ENCODE measurements around the gene C1QTNF5.
"Not testable (repeated sequence)": the region's sequence is repeated elsewhere in the genome, so short reads cannot be mapped to it uniquely, and the experiment has no call there.

Gene C1QTNF5, protein sequence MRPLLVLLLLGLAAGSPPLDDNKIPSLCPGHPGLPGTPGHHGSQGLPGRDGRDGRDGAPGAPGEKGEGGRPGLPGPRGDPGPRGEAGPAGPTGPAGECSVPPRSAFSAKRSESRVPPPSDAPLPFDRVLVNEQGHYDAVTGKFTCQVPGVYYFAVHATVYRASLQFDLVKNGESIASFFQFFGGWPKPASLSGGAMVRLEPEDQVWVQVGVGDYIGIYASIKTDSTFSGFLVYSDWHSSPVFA

DNA sequence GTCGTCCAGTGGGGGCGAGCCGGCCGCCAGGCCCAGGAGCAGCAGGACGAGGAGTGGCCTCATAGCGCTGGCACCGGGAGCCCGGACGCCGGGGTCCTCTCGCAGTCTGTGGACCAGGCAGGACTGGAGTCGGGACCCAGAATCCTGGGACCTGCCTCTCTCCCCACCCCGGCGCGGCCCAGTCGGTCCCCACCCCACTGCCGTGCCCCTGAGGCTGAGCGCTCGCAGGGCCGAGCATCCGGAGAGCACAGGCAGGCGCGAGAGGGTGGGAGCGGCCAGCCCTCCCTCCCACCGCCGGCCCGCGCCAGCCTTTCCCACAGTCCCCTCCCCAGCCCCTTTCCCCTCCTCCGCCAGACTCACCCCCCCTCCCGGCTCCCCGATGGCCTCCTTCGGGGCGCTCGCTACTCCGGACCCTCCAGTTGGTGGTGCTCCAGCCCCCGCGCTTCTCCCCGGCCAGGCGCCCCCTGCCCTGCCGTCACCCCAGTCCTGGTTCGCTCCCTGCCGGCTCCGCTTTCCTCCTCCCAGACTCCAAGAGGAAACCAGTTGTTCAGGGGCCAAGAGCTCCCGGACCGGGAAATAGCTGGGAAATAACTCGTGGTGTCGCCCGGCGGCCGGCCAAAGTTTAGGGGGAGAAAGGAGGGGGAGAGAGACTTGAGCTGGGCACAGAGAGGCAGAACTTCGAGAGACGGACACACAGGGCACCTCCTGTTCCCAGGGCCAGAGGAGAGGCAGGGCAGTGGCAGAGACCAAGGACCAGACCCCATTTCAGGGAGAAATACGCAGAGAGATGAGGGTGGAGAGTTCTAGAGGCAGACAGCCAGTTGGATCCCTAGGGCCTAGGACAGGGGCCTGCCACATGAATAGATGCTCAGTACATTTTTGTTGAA lies at the start of gene C1QTNF5:
Gene C1QTNF5, minus strand, starts transcription at position 549 of the 887 bp plus-strand sequence. Its CDS starts 486 bp downstream, at position 63.
- no peak for DNase-seq (ENCODE audit: low read depth)

GRCh38 chr11:119389611-119390254 lies 49.0 kb upstream of the C1QTNF5 start:
- no peak for DNase-seq (ENCODE audit: low read depth)

DNA sequence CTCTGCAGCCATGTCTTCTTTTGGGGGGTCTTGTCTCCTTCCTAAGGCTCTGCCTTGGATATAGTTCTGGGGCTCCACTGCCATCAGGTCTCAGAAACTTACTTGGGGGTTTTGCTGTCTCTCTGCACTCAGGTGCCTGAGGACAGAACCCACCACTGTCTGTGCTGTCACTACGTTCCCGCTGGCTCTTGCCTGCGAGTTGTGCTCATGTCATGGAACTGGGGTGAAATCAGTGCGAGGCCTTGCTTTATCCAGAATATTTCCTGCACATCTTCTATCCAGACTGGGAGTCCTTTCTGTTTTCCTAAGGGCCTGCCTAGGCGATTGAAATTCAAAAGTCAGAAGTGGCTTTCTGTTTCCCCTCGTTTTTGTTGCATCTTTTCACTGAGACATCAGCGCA lies 47.4 kb upstream of the C1QTNF5 start:
- DNase-seq (ENCODE audit: low read depth): no peak

DNA sequence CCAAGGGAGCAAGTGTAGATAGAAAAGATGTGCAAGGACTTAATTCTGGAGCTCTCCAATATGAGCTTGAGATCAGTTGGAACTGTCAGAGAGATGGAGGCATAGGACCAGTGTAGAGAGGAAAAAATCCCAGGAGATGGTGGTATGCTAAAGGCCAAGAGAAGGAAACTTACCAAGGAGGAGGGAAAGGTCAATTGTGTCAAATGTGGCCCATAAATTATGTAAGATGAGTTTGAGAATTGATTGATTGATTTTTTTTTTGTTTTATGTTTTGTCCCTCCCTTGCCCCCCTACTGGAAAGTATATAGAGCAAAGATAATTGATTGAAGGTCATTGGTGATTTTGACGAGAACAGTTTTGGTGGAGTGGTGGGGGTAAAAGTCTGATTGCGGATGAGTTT lies 43.6 kb upstream of the C1QTNF5 start:
- no peak for DNase-seq (ENCODE audit: low read depth)

DNA sequence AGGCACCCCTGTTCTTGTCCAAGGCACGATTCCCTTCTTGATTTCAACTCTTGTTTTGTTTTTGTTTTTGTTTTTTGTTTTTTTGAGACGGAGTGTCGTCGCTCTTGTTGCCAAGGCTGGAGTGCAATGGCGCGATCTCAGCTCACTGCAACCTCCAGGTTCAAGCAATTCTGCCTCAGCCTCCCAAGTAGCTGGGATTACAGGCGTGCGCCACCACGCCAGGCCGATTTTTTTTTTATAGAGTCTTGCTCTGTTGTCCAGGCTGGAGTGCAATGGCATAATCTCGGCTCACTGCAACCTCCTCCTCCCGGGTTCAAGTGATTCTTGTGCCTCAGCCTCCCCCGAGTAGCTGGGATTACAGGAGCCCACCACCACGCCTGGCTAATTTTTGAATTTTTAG lies 41.8 kb upstream of the C1QTNF5 start:
- DNase-seq (ENCODE audit: low read depth): not testable (repeated sequence)

- DNase-seq (ENCODE audit: low read depth): no peak
Measured at GRCh38 chr11:119382101-119382500, 41.4 kb upstream of the C1QTNF5 start.

DNA sequence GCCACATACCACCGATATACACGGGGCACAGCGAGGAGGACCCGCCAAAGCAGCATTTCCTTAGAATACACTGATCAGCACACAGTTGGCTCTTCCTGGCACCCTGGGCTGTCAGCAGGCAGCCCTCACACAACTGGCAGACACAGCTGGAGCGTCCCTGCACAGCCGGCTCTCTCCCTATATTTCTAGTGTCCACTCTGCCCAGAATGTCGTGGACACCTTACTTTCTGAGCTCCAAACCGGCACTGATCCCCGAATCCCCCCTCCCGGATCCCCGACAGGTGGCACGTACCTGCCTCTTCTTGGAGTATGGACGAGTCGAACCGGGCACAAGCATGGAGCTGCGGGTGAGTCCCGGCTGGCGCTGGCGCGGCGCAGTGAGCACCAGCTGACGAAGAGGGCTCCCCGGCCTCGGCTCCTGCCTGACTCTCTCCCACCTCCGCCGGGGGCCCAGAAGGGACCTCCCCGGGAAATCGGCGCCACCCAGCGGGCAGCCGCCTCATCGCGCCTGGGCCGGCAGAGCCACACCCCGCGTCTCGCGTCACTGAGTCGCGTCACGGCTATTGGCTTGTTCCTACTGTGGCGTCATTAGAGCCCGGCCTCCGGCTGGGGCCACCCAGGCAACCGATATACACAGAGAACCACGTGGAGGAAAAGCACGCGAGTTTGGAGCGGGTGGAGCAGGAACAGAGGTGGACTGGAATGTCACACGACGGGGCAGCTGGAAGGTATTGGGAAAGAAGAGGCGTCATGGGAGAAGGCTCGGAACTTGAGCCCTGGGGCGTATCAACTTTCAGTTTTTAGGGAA lies 40.7 kb upstream of the C1QTNF5 start, which contains the start of gene USP2:
Gene USP2, minus strand, starts transcription at position 510 of the 808 bp plus-strand sequence. CDS start 8,210 bp downstream, outside the sequence.
- DNase-seq (ENCODE audit: low read depth): peak; percentile 95

DNA sequence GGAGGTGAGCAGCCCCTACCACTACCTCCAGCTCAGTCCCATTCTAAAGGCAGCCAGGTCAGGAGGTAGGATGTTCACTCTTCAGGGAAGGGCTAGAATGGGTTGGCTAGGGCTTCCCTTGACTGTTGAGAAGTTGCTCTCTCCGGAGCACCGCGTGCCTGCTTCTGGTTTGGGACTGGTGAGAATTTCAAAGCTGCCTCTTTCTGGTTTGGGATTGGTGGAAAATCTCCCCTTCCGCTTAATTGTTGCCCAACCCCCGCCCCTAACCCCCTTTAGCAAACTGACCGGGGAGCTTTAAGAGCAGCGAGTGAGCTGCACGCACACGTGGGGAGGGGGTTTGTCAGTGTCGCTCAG lies 40.1 kb upstream of the C1QTNF5 start:
- DNase-seq (ENCODE audit: low read depth): no peak

GRCh38 chr11:119380160-119380826 lies 39.6 kb upstream of the C1QTNF5 start:
- no peak for DNase-seq (ENCODE audit: low read depth)

DNA sequence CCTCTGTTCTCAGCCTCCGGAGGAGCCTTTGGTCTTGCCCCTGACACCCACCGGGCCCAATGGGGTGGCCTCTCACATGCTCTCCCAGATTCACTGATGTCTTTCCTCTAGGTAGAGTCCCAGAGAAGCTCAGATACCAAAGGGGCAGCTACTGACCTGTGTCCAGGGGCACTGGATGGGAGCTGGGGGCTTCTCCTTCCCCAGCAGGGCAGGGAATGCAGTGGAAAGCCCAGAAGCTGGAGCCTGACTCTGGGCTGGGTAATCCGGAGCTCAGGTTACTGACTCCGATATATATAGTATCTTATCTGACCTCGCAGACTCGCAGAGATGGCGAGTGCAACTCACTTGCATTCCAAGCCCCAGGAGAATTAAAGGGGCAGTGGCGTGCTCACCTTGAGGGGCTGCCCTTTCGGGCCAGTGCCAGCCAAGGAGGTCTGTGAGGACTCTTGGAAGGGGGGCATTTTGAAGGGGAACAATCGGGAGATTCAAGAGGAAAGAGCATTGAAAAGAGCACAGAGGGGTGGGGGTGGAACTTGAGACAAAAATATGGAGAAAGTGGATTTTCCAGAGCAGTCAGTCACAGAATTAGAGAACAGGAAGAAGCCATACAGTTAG lies 38.3 kb upstream of the C1QTNF5 start:
- no peak for DNase-seq (ENCODE audit: low read depth)

- DNase-seq (ENCODE audit: low read depth): no peak
Measured at GRCh38 chr11:119377961-119378667, 37.4 kb upstream of the C1QTNF5 start.

- DNase-seq (ENCODE audit: low read depth): no peak
Measured at GRCh38 chr11:119377112-119377901, 36.6 kb upstream of the C1QTNF5 start.

- no peak for DNase-seq (ENCODE audit: low read depth)
Measured at GRCh38 chr11:119376197-119376847, 35.6 kb upstream of the C1QTNF5 start.

GRCh38 chr11:119375337-119376196 lies 34.9 kb upstream of the C1QTNF5 start:
- no peak for DNase-seq (ENCODE audit: low read depth)

GRCh38 chr11:119374632-119375336 lies 34.1 kb upstream of the C1QTNF5 start:
- DNase-seq (ENCODE audit: low read depth): no peak

DNA sequence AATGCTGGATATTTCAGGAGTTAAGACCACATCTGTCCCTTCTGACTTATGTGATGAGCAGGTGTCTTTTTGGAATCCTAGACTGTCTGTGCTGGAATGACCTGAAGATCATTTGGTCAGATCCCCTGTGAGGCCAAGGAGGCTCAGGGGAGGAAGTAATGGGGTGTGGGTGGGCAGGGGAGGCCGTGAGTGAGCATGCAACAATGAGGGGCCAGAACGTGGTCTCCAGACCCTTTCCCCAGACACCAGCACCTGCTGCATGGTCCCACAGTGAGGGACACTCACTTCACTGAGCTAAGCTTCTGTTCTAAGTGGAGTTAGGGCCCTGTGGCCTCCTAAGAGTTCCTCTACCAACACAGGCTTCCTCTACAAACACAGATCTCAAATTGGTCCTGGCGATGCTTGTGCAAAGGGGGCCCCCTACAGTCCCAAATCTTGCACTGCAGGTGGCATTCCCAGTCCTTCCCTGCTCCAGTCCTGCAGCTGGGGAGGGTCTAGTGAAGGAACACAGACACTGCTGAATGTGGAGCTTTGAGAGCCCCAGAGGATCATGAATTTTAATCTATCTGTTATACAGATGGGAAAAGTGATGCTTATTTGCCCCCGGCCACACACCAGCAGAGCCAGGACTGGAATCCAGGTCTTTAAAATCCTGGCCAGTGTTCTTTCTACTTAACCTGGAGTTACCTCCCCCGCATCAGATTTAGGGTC lies 33.4 kb upstream of the C1QTNF5 start:
- DNase-seq (ENCODE audit: low read depth): no peak

Data from activated T-cell treated with anti-CD3 and anti-CD28 coated beads for 1 hour (primary cell).